ENCODE measurements around the gene BANF2. TPM values are rescaled to one million over a fixed set of nuclear protein-coding genes. Genes with fewer than 3 reads are reported as not detected.

The BANF2 gene
- total RNA-seq: not detected in 2 replicates
- long read RNA-seq: 0 reads

- Mint-ChIP-seq H3K27ac (peak within 1 kb of the TSS; percentile 26), H3K4me1 (ENCODE audit: low read depth) (peaks cover 28% of the 10 kb centered on the region), H3K36me3 (ENCODE audit: insufficient read depth) (peaks cover 2% of the 10 kb centered on the region), H3K4me3 (ENCODE audit: low read depth) (no peak within 1 kb of the TSS), H3K9me3 (ENCODE audit: low read depth) (peaks cover 12% of the 10 kb centered on the region), H3K27me3 (peaks cover 8% of the 10 kb centered on the region)
- no peak for DNase-seq (ENCODE audit: low spot score, unreplicated experiment)
- TF ChIP-seq CTCF (IDR thresholded peaks at IDR 0.05; ENCODE audit: unreplicated experiment): no peak
Measured at GRCh38 chr20:17699931-17700351, at the start of gene BANF2. BANF2 (plus strand) TSS chr20:17699966; CDS start chr20:17725026, 25,060 bp downstream.

- no peaks in the 10 kb centered on the region for H3K9me3 Mint-ChIP-seq (ENCODE audit: low read depth)
- H3K4me1 Mint-ChIP-seq (ENCODE audit: low read depth): peaks cover 15% of the 10 kb centered on the region
- no peak for DNase-seq (ENCODE audit: low spot score, unreplicated experiment)
- TF ChIP-seq CTCF (IDR thresholded peaks at IDR 0.05; ENCODE audit: unreplicated experiment): no peak
- no peaks in the 10 kb centered on the region for H3K27me3 Mint-ChIP-seq
- peaks cover 13% of the 10 kb centered on the region for H3K36me3 Mint-ChIP-seq (ENCODE audit: insufficient read depth)
- H3K4me3 Mint-ChIP-seq (ENCODE audit: low read depth): no peak overlapping the region
- H3K27ac Mint-ChIP-seq: no peak overlapping the region
Measured at GRCh38 chr20:17650301-17651128, 49.3 kb upstream of the BANF2 start.

GRCh38 chr20:17651129-17651759 lies 48.5 kb upstream of the BANF2 start:
- H3K9me3 Mint-ChIP-seq (ENCODE audit: low read depth): no peaks in the 10 kb centered on the region
- DNase-seq (ENCODE audit: low spot score, unreplicated experiment): no peak
- H3K27me3 Mint-ChIP-seq: no peaks in the 10 kb centered on the region
- H3K4me1 Mint-ChIP-seq (ENCODE audit: low read depth): peaks cover 13% of the 10 kb centered on the region
- H3K27ac Mint-ChIP-seq: no peak overlapping the region
- H3K36me3 Mint-ChIP-seq (ENCODE audit: insufficient read depth): peaks cover 14% of the 10 kb centered on the region
- no peak for TF ChIP-seq CTCF (IDR thresholded peaks at IDR 0.05; ENCODE audit: unreplicated experiment)
- no peak overlapping the region for H3K4me3 Mint-ChIP-seq (ENCODE audit: low read depth)

GRCh38 chr20:17651760-17652388 lies 47.9 kb upstream of the BANF2 start:
- H3K27me3 Mint-ChIP-seq: no peaks in the 10 kb centered on the region
- H3K36me3 Mint-ChIP-seq (ENCODE audit: insufficient read depth): peaks cover 16% of the 10 kb centered on the region
- TF ChIP-seq CTCF (IDR thresholded peaks at IDR 0.05; ENCODE audit: unreplicated experiment): peak; percentile 37
- no peak overlapping the region for H3K4me3 Mint-ChIP-seq (ENCODE audit: low read depth)
- peaks cover 6% of the 10 kb centered on the region for H3K4me1 Mint-ChIP-seq (ENCODE audit: low read depth)
- no peak overlapping the region for H3K27ac Mint-ChIP-seq
- H3K9me3 Mint-ChIP-seq (ENCODE audit: low read depth): no peaks in the 10 kb centered on the region
- DNase-seq (ENCODE audit: low spot score, unreplicated experiment): no peak

- Mint-ChIP-seq H3K9me3 (ENCODE audit: low read depth) (no peaks in the 10 kb centered on the region), H3K27me3 (no peaks in the 10 kb centered on the region), H3K27ac (no peak overlapping the region), H3K36me3 (ENCODE audit: insufficient read depth) (peaks cover 18% of the 10 kb centered on the region), H3K4me1 (ENCODE audit: low read depth) (peaks cover 6% of the 10 kb centered on the region), H3K4me3 (ENCODE audit: low read depth) (no peak overlapping the region)
- no peak for TF ChIP-seq CTCF (IDR thresholded peaks at IDR 0.05; ENCODE audit: unreplicated experiment)
- no peak for DNase-seq (ENCODE audit: low spot score, unreplicated experiment)
Measured at GRCh38 chr20:17652411-17652810, 47.4 kb upstream of the BANF2 start.

All from progenitor cell of endocrine pancreas (in vitro differentiated cells).